Measurements from ENCODE around the gene CFAP46.

Gene CFAP46

GRCh38 chr10:132879408-132880127 is 62.8 kb downstream of the CFAP46 start:
- no peak for DNase-seq

GRCh38 chr10:132878730-132879407 is 63.5 kb downstream of the CFAP46 start:
- no peak for DNase-seq

GRCh38 chr10:132878091-132878729 is 64.2 kb downstream of the CFAP46 start:
- no peak for DNase-seq

- DNase-seq = no peak
Observed at GRCh38 chr10:132877473-132877872, 64.9 kb downstream of the CFAP46 start.

- DNase-seq = no peak
Observed at GRCh38 chr10:132876993-132877431, 65.4 kb downstream of the CFAP46 start.

GRCh38 chr10:132876131-132876860 is 66.1 kb downstream of the CFAP46 start:
- DNase-seq = no peak

- no peak for DNase-seq
Observed at GRCh38 chr10:132875435-132875834, 66.9 kb downstream of the CFAP46 start.

- no peak for DNase-seq
Observed at GRCh38 chr10:132873395-132873794, 69.0 kb downstream of the CFAP46 start.

- DNase-seq = no peak
Observed at GRCh38 chr10:132872658-132873057, 69.7 kb downstream of the CFAP46 start.

- no peak for DNase-seq
Observed at GRCh38 chr10:132870426-132870825, 71.9 kb downstream of the CFAP46 start.

GRCh38 chr10:132869621-132870020 is 72.7 kb downstream of the CFAP46 start:
- DNase-seq = no peak

GRCh38 chr10:132868995-132869394 is 73.4 kb downstream of the CFAP46 start:
- DNase-seq = no peak

- no peak for DNase-seq
Observed at GRCh38 chr10:132867801-132868644, 74.3 kb downstream of the CFAP46 start.

GRCh38 chr10:132866601-132867381 is 75.6 kb downstream of the CFAP46 start:
- DNase-seq = no peak

- DNase-seq = no peak
Observed at GRCh38 chr10:132865851-132866600, 76.3 kb downstream of the CFAP46 start.

GRCh38 chr10:132865171-132865631 is 77.2 kb downstream of the CFAP46 start:
- DNase-seq = no peak

- DNase-seq = no peak
Observed at GRCh38 chr10:132862485-132863420, 79.6 kb downstream of the CFAP46 start.

- no peak for DNase-seq
Observed at GRCh38 chr10:132861884-132862461, 80.4 kb downstream of the CFAP46 start.

- DNase-seq = no peak
Observed at GRCh38 chr10:132861116-132861691, 81.2 kb downstream of the CFAP46 start.
